Neutrophil (primary cell): Measurements from ENCODE around the gene CXXC5.

Source experiments
- H3K27ac ChIP-seq: fragments of 200-600 bp; sonication (generic); 2 replicates; pipeline ENCODE4 v1.5.1; 2016; ENCODE audit warnings: mild to moderate bottlenecking, moderate library complexity
- H3K27me3 ChIP-seq: fragments of 200-600 bp; sonication (generic); 2 replicates; pipeline ENCODE4 v1.6.0; 2016; ENCODE audit warnings: mild to moderate bottlenecking
- H3K36me3 ChIP-seq: fragments of 200-600 bp; sonication (generic); 2 replicates; pipeline ENCODE4 v1.5.1; 2017
- H3K4me1 ChIP-seq, 2 experiments: fragments of 200-600 bp in 1 of 2; sonication (generic) in 1 of 2; 1 replicate in 1 of 2; 2 replicates in 1 of 2; pipeline versions ENCODE4 v1.5.1 to v1.6.1; 2013 to 2016; ENCODE audit warnings: low read depth in 1 of 2, low read length in 1 of 2, mild to moderate bottlenecking in 1 of 2, moderate library complexity in 1 of 2; ENCODE audit not compliant: control insufficient read depth in 1 of 2, insufficient read depth in 1 of 2
- H3K4me3 ChIP-seq, 2 experiments: fragments of 200-600 bp in 1 of 2; sonication (generic) in 1 of 2; 1 replicate in 1 of 2; 2 replicates in 1 of 2; pipeline ENCODE4 v1.5.1; 2013 to 2016; ENCODE audit warnings: low read depth in 1 of 2, low read length in 1 of 2, mild to moderate bottlenecking in 1 of 2, moderate library complexity in 1 of 2
- H3K9me3 ChIP-seq: fragments of 200-600 bp; sonication (generic); 2 replicates; pipeline ENCODE4 v1.5.1; 2016
- TF ChIP-seq, protein P1 (sequence below): fragments of 200-600 bp; sonication (generic); IDR thresholded peaks from 2 replicates; pipeline ENCODE4 v1.5.1; 2016; ENCODE audit warnings: antibody characterized with exemption

The CXXC5 gene

GRCh38 chr5:139676406-139676805 is 28.3 kb downstream of the CXXC5 start:
- Histone ChIP-seq H3K36me3 (no peaks in the 10 kb centered on the region), H3K4me1 (no peaks in the 10 kb centered on the region), H3K27me3 (peaks cover 26% of the 10 kb centered on the region), H3K4me3 (no peak overlapping the region), H3K27ac (no peak overlapping the region), H3K9me3 (no peaks in the 10 kb centered on the region)
- TF ChIP-seq, protein P1, sequence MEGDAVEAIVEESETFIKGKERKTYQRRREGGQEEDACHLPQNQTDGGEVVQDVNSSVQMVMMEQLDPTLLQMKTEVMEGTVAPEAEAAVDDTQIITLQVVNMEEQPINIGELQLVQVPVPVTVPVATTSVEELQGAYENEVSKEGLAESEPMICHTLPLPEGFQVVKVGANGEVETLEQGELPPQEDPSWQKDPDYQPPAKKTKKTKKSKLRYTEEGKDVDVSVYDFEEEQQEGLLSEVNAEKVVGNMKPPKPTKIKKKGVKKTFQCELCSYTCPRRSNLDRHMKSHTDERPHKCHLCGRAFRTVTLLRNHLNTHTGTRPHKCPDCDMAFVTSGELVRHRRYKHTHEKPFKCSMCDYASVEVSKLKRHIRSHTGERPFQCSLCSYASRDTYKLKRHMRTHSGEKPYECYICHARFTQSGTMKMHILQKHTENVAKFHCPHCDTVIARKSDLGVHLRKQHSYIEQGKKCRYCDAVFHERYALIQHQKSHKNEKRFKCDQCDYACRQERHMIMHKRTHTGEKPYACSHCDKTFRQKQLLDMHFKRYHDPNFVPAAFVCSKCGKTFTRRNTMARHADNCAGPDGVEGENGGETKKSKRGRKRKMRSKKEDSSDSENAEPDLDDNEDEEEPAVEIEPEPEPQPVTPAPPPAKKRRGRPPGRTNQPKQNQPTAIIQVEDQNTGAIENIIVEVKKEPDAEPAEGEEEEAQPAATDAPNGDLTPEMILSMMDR, result no peak

GRCh38 chr5:139676951-139677735 is 29.0 kb downstream of the CXXC5 start:
- TF ChIP-seq, protein P1, result no peak
- H3K36me3 ChIP-seq, result no peaks in the 10 kb centered on the region
- H3K4me1 ChIP-seq, result no peaks in the 10 kb centered on the region
- no peak overlapping the region for H3K27ac ChIP-seq
- H3K9me3 ChIP-seq, result no peaks in the 10 kb centered on the region
- H3K27me3 ChIP-seq, result peaks cover 18% of the 10 kb centered on the region
- H3K4me3 ChIP-seq, result no peak overlapping the region

- TF ChIP-seq, protein P1, result no peak
- H3K4me3 ChIP-seq, result no peak overlapping the region
- no peak overlapping the region for H3K27ac ChIP-seq
- no peaks in the 10 kb centered on the region for H3K9me3 ChIP-seq
- no peaks in the 10 kb centered on the region for H3K36me3 ChIP-seq
- H3K4me1 ChIP-seq, result no peaks in the 10 kb centered on the region
- H3K27me3 ChIP-seq, result peaks cover 11% of the 10 kb centered on the region
Measured at GRCh38 chr5:139677736-139678613, 29.8 kb downstream of the CXXC5 start.

DNA sequence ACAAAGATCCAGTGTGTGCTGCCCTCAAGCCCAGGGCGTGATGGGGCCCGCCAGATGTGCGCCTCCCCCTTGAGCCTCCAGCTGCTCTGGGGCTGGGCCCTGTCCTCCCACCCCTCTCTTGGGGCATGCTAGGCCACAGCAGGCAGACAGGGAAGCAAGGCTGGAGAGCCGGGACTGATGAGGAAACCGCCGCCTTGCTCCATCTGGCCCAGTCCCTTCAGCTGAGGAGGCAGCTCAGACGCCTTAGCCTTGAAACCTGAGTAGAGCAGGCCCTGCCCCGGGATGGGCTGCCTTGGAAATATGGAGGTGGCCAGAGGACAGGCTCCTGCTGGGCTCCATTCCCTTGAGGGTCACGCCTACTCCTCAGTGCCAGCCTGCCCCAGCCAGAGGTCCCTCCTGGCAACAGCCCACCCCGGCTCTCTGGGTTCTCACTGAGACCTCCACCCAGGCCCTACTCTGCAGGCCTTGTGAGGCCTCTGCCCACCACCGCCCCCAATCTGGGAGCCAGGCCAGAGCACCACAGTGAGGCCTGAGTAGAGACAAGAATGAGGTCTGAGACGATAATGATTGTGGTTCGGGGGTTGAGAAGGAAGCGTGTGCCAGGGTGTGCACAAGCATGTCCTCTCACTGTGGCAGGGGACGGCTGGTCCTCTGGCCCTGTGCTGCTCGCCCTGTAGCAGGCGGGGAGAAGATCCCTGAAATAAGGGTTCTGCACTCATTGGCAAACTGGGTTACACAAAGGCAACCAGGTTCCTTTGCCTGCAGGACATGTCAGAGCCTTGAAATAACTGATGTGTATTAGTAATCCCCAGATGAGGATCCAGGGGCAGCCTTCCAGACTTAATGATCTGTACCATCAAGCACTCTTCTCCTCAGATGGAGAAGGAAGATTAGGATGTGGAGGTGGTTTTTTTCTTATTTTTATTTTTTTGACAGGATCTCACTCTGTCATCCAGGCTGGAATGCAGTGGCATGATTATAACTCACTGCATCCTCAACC is 30.9 kb downstream of the CXXC5 start:
- peaks cover 11% of the 10 kb centered on the region for H3K27me3 ChIP-seq
- no peaks in the 10 kb centered on the region for H3K36me3 ChIP-seq
- no peaks in the 10 kb centered on the region for H3K9me3 ChIP-seq
- no peak overlapping the region for H3K4me3 ChIP-seq
- H3K27ac ChIP-seq, result no peak overlapping the region
- no peaks in the 10 kb centered on the region for H3K4me1 ChIP-seq
- TF ChIP-seq, protein P1, result no peak
